H1 (cell line): Measurements from ENCODE around the gene LTBP1. TPM values are rescaled to one million over a fixed set of nuclear protein-coding genes. Genes with fewer than 3 reads are reported as not detected.

Source experiments
- CTCF ChIA-PET: fragments of 300-600 bp; sonication (Branson Sonifier 250); formaldehyde crosslinking; loops from one replicate; lab custom pipeline; 2021; ENCODE audit not compliant: partially characterized antibody; lab: Charles Lee
- POLR2A ChIA-PET: fragments of 300-600 bp; sonication (Branson Sonifier 250); formaldehyde crosslinking; loops from one replicate; lab custom pipeline; 2021; ENCODE audit warnings: inconsistent platforms; ENCODE audit not compliant: partially characterized antibody; lab: Charles Lee
- DNase-seq, 2 experiments: peaks; one replicate each; pipeline versions ENCODE4 v3.0.0 to v3.0.0-alpha.2; 2010 to 2022; ENCODE audit warnings: low spot score in 2 of 2, low read depth in 1 of 2, mixed read lengths in 1 of 2
- FAIRE-seq: peaks from 2 replicates; lab custom pipeline; 2011; peaks lifted over from hg19 to GRCh38; lab: Jason Lieb, UNC
- H2AFZ ChIP-seq: 2 replicates; pipeline ENCODE4 v1.8.1; 2012; ENCODE audit warnings: low read length, inconsistent platforms
- H2AK5ac ChIP-seq: 2 replicates; pipeline ENCODE4 v1.6.1; 2013; ENCODE audit warnings: low read depth, low read length
- H2BK120ac ChIP-seq: replicated peaks from 2 replicates; pipeline ENCODE3; 2013; ENCODE audit warnings: low read depth, low read length, inconsistent platforms
- H2BK12ac ChIP-seq: 2 replicates; pipeline ENCODE4 v1.6.1; 2013; ENCODE audit warnings: low read depth, low read length
- H2BK15ac ChIP-seq: 2 replicates; pipeline ENCODE4 v1.6.1; 2013; ENCODE audit warnings: low read length
- H2BK20ac ChIP-seq: 2 replicates; pipeline ENCODE4 v1.6.1; 2013; ENCODE audit warnings: low read length
- H2BK5ac ChIP-seq: 2 replicates; pipeline ENCODE4 v1.6.1; 2013; ENCODE audit warnings: low read depth, low read length
- H3K14ac ChIP-seq: 2 replicates; pipeline ENCODE4 v1.6.1; 2013; ENCODE audit warnings: inconsistent platforms; ENCODE audit not compliant: insufficient read length
- H3K18ac ChIP-seq: 2 replicates; pipeline ENCODE4 v1.6.1; 2013; ENCODE audit warnings: low read length; ENCODE audit errors: extremely low read depth
- H3K23ac ChIP-seq: 2 replicates; pipeline ENCODE4 v1.6.1; 2013; ENCODE audit warnings: inconsistent platforms; ENCODE audit not compliant: insufficient read length
- H3K23me2 ChIP-seq: 2 replicates; pipeline ENCODE4 v1.6.1; 2013; ENCODE audit warnings: low read depth, low read length
- H3K27ac ChIP-seq: 2 replicates; pipeline ENCODE4 v1.6.1; 2011; ENCODE audit warnings: low read depth, low read length, inconsistent platforms
- H3K27me3 ChIP-seq, 4 experiments: replicated peaks in 1 of 4; 1 replicate in 1 of 4; 2 replicates in 3 of 4; pipeline versions ENCODE4 v1.6.1 to v1.8.1; 2011 to 2013; ENCODE audit warnings: low read length in 3 of 4, mild to moderate bottlenecking in 3 of 4, inconsistent platforms in 2 of 4, mixed read lengths in 2 of 4, moderate library complexity in 1 of 4; ENCODE audit not compliant: control insufficient read depth in 3 of 4, insufficient read depth in 3 of 4; ENCODE audit errors: extremely low read depth in 1 of 4
- H3K36me3 ChIP-seq, 4 experiments: 2 replicates each; pipeline versions ENCODE4 v1.6.1 to v1.8.1; 2011 to 2013; ENCODE audit warnings: mild to moderate bottlenecking in 4 of 4, low read length in 3 of 4, moderate library complexity in 2 of 4, control low read depth in 1 of 4, inconsistent platforms in 1 of 4; ENCODE audit not compliant: insufficient read depth in 4 of 4, control insufficient read depth in 2 of 4
- H3K4ac ChIP-seq: replicated peaks from 2 replicates; pipeline ENCODE3; 2013; ENCODE audit warnings: low read length, low read depth, mixed read lengths, inconsistent platforms; ENCODE audit not compliant: insufficient read length
- H3K4me1 ChIP-seq, 4 experiments: replicated peaks in 1 of 4; 1 replicate in 1 of 4; 2 replicates in 3 of 4; pipeline versions ENCODE4 v1.6.1 to v1.8.1; 2011 to 2013; ENCODE audit warnings: low read length in 3 of 4, inconsistent platforms in 2 of 4, mixed read lengths in 1 of 4; ENCODE audit not compliant: insufficient read depth in 4 of 4, control insufficient read depth in 3 of 4
- H3K4me2 ChIP-seq, 2 experiments: 2 replicates each; pipeline versions ENCODE4 v1.6.1 to v1.8.1; 2011 to 2013; ENCODE audit warnings: low read depth in 2 of 2, low read length in 2 of 2, control low read depth in 1 of 2, inconsistent platforms in 1 of 2, mild to moderate bottlenecking in 1 of 2; ENCODE audit not compliant: insufficient read depth in 1 of 2
- H3K4me3 ChIP-seq, 4 experiments: fragments of 200-600, 300-600 bp in 1 of 4; sonication (generic), shearing (Covaris generic), sonication (Bioruptor Twin) in 1 of 4; 2 replicates each; pipeline versions ENCODE4 v1.5.1 to v1.8.1; 2011 to 2016; ENCODE audit warnings: low read length in 4 of 4, low read depth in 3 of 4, control low read depth in 2 of 4, inconsistent platforms in 2 of 4, mild to moderate bottlenecking in 2 of 4, mixed read lengths in 1 of 4, moderate library complexity in 1 of 4; ENCODE audit not compliant: insufficient read depth in 2 of 4; ENCODE audit errors: extremely low read depth in 1 of 4
- H3K56ac ChIP-seq: replicated peaks from 2 replicates; pipeline ENCODE3; 2013; ENCODE audit warnings: low read depth, mild to moderate bottlenecking, mixed read lengths, low read length, inconsistent platforms; ENCODE audit not compliant: insufficient read length
- H3K79me1 ChIP-seq: 2 replicates; pipeline ENCODE4 v1.6.1; 2013; ENCODE audit warnings: low read depth, low read length, control low read depth
- H3K79me2 ChIP-seq, 2 experiments: 2 replicates each; pipeline versions ENCODE4 v1.6.1 to v1.8.1; 2012 to 2013; ENCODE audit warnings: low read length in 2 of 2, mild to moderate bottlenecking in 2 of 2, inconsistent platforms in 1 of 2; ENCODE audit not compliant: insufficient read depth in 2 of 2, control insufficient read depth in 1 of 2
- H3K9ac ChIP-seq, 4 experiments: replicated peaks in 1 of 4; 1 replicate in 1 of 4; 2 replicates in 3 of 4; pipeline versions ENCODE4 v1.6.1 to v1.8.1; 2011 to 2013; ENCODE audit warnings: low read depth in 3 of 4, low read length in 3 of 4, control low read depth in 2 of 4, mild to moderate bottlenecking in 2 of 4, moderate library complexity in 2 of 4, inconsistent platforms in 1 of 4; ENCODE audit errors: extremely low read depth in 1 of 4
- H3K9me3 ChIP-seq, 2 experiments: 2 replicates each; pipeline versions ENCODE4 v1.6.1 to v1.8.1; 2012 to 2013; ENCODE audit warnings: mild to moderate bottlenecking in 2 of 2, moderate library complexity in 2 of 2, control low read depth in 1 of 2, inconsistent platforms in 1 of 2, low read depth in 1 of 2, low read length in 1 of 2, mixed read lengths in 1 of 2; ENCODE audit not compliant: insufficient read depth in 2 of 2
- H4K20me1 ChIP-seq, 2 experiments: replicated peaks in 1 of 2; 2 replicates each; pipeline versions ENCODE3 to v1.8.1; 2011 to 2013; ENCODE audit warnings: inconsistent platforms in 2 of 2, low read length in 2 of 2, mild to moderate bottlenecking in 1 of 2; ENCODE audit not compliant: insufficient read depth in 2 of 2, control insufficient read depth in 1 of 2
- H4K5ac ChIP-seq: 2 replicates; pipeline ENCODE4 v1.6.1; 2013; ENCODE audit warnings: low read length, low read depth, mixed read lengths, inconsistent platforms; ENCODE audit not compliant: insufficient read length
- H4K8ac ChIP-seq: 2 replicates; pipeline ENCODE4 v1.8.0; 2013; ENCODE audit warnings: mild to moderate bottlenecking, moderate library complexity, low read length, inconsistent platforms; ENCODE audit not compliant: insufficient read depth; ENCODE audit errors: extremely low read depth
- H4K91ac ChIP-seq: replicated peaks from 2 replicates; pipeline ENCODE3; 2013; ENCODE audit warnings: low read length, mixed read lengths, inconsistent platforms; ENCODE audit not compliant: insufficient read length
- EGR1 ChIP-seq: IDR thresholded peaks from 2 replicates; pipeline ENCODE4 v1.6.1; 2011; ENCODE audit warnings: low read depth, low read length, borderline replicate concordance
- WGBS, 2 experiments: shearing (Covaris generic) in 1 of 2; methylation state at CpG; one replicate each; pipeline versions ENCODE4 v1.1.6 to v1.1.7; 2013 to 2015; ENCODE audit warnings: low lambda C conversion rate in 2 of 2, mixed read lengths in 2 of 2, inconsistent platforms in 1 of 2, low coverage in 1 of 2, missing lambda C conversion rate in 1 of 2; ENCODE audit not compliant: insufficient replicate concordance in 2 of 2, insufficient coverage in 1 of 2, insufficient read length in 1 of 2; ENCODE audit errors: extremely low coverage in 1 of 2, missing lambda C conversion rate in 1 of 2; 5-methylcytosine and 5-hydroxymethylcytosine counted together
- polyA plus RNA-seq, 7 experiments: library from polyadenylated mRNA; depleted of rRNA in 3 of 7; stranded (reverse) in 5 of 7; unstranded in 2 of 7; fragments of >200 nt in 5 of 7; fragments of 200-250 nt in 2 of 7; gene quantifications; 1 replicate in 5 of 7; 2 replicates in 1 of 7; 4 replicates in 1 of 7; pipeline versions ENCODE4 v1.2.1 to v1.2.3, GENCODE V29; 2011 to 2013; ENCODE audit warnings: missing spikeins in 2 of 7, mixed read lengths in 2 of 7
- total RNA-seq: library from RNA; stranded (reverse); fragmentation: NEBNext Ultra II Directional; extraction: Animal tissue kit (Norgen Biotek cat#: 25700); gene quantifications from 2 replicates; pipeline ENCODE4 v1.2.1, GENCODE V29; 2021
- TF ChIP-seq, protein P1 (sequence below): IDR thresholded peaks from 2 replicates; pipeline ENCODE4 v1.6.1; 2011; ENCODE audit warnings: low read depth, mild to moderate bottlenecking, low read length; ENCODE audit not compliant: insufficient read depth

Gene LTBP1
- total and polyA plus RNA-seq, 2 of the 8 experiments (the other 6 are each of a cell fraction or from before 2014, with no cell fraction given) = 15.4 to 24.7 TPM

GRCh38 chr2:33426666-33427231, 480.0 kb downstream of the LTBP1 start:
- Histone ChIP-seq H3K4me1 (no peaks in the 10 kb centered on the region), H3K23ac (no peak overlapping the region), H3K79me1 (no peaks in the 10 kb centered on the region), H3K4me2 (no peak overlapping the region), H3K36me3 (no peaks in the 10 kb centered on the region), H3K14ac (no peak overlapping the region), H2AK5ac (no peak overlapping the region), H3K56ac (no peak overlapping the region), H3K79me2 (no peaks in the 10 kb centered on the region), H2AFZ (no peak overlapping the region), H4K8ac (no peak overlapping the region), H2BK5ac (no peak overlapping the region), H2BK120ac (no peak overlapping the region), H3K9me3 (no peaks in the 10 kb centered on the region), H3K27me3 (no peaks in the 10 kb centered on the region), H3K23me2 (no peaks in the 10 kb centered on the region), H3K18ac (no peak overlapping the region), H2BK15ac (no peak overlapping the region), H3K4me3 (no peak overlapping the region), H3K27ac (no peak overlapping the region), H4K91ac (no peak overlapping the region), H4K20me1 (no peaks in the 10 kb centered on the region), H2BK20ac (no peak overlapping the region), H3K9ac (no peak overlapping the region), H4K5ac (no peak overlapping the region), H3K4ac (no peak overlapping the region), H2BK12ac (no peak overlapping the region)
- CTCF ChIA-PET = interaction anchor here (1.1 kb wide), 1 partner anchor 47 kb away, joined by 3 read pairs; no protein-coding TSS in a partner anchor
- POLR2A ChIA-PET = no interaction called here
- 84% methylated on average over 3 of the region's 3 CpGs; no CpG with 5 or more reads in 1 of the 2 experiments for WGBS, 2 experiments
- no peak for FAIRE-seq
- no peak for DNase-seq
- TF ChIP-seq, protein P1, sequence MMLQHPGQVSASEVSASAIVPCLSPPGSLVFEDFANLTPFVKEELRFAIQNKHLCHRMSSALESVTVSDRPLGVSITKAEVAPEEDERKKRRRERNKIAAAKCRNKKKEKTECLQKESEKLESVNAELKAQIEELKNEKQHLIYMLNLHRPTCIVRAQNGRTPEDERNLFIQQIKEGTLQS = no peak
- TF ChIP-seq EGR1 = no peak
